ENCODE data around the gene GOSR1.
"Not testable (repeated sequence)": the region's sequence is repeated elsewhere in the genome, so short reads cannot be mapped to it uniquely, and the experiment has no call there.

Gene GOSR1

DNA sequence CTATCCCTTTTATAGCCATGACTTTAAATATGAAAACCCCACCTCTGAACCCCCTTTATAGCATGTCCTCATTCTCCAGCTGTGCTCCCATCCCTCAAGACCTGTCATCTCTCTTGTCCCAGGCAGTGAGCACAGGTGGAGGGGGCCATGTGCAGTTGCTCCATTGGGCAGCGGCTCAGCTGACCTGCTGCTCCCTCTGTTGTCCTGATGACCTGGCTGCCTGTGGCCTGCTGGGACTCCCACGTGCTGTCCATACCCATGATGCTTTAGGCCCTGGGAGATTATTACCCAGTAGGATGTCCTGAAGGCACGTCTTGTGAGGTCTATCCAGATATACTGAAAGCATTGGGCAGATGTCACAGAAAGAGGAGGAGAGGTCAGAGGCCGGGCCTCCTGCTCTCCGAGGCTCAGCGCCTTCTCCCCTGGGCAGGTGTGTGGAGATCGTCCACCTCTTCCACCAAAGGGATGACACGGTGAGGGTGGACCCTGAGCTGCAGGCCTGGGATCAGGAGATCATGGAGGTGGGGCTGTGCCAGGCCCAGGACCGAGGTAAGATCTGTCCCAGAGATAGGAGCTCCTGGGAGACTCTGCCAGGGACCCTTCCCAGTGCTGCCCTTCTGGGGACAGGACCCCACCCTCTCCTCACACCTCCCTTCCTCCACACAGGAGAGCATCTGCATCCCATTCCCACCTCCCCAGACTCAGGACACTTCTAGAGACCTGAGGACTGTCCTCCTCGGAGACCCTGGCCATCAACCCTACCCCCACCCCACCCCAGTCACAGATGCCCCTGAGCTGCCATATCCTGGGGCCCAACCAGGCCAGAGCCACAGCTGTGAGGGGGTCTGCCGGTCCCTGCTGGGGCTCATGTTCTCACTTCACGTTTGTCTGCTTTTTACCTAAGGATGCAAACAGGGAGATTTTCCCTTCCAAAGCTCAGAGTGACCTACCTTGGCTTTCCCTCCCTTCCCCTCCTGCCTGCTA lies 58.0 kb downstream of the GOSR1 start:
- in situ Hi-C loops (cut with MboI; ENCODE audit: low pct_unique_long_range_greater_than_20kb, low sequenced_read_pairs), result no loop called here
- no peak for DNase-seq

DNA sequence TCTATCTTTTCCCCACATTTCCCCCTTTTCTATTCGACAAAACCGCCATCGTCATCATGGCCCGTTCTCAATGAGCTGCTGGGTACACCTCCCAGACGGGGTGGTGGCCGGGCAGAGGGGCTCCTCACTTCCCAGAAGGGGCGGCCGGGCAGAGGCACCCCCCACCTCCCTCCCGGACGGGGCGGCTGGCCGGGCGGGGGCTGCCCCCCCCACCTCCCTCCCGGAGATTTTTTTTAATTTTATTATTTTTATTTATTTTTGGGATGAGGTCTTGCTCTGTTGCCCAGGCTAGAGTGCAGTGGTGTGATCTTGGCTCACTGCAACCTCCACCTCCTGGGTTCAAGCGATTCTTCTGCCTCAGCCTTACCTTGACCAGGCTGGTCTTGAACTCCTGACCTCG lies 59.6 kb downstream of the GOSR1 start:
- in situ Hi-C loops (cut with MboI; ENCODE audit: low pct_unique_long_range_greater_than_20kb, low sequenced_read_pairs); DNase-seq: not testable (repeated sequence)

DNA sequence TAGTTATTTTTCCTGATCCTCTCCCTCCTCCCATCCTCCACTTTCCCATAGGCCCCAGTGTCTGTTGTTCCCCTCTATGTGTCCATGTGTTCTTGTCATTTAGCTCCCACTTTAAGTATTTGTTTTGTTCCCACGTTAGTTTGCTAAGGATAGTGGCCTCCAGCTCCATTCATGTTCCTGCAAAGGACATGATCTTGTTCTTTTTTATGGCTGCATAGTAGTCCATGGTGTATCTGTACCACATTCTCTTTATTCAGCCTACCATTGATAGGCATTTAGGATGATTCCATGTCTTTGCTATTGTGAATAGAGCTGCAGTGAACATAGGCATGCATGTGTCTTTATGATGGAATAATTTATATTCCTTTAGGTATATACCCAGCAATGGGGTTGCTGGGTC lies 60.5 kb downstream of the GOSR1 start:
- DNase-seq; in situ Hi-C loops (cut with MboI; ENCODE audit: low pct_unique_long_range_greater_than_20kb, low sequenced_read_pairs): not testable (repeated sequence)

DNA sequence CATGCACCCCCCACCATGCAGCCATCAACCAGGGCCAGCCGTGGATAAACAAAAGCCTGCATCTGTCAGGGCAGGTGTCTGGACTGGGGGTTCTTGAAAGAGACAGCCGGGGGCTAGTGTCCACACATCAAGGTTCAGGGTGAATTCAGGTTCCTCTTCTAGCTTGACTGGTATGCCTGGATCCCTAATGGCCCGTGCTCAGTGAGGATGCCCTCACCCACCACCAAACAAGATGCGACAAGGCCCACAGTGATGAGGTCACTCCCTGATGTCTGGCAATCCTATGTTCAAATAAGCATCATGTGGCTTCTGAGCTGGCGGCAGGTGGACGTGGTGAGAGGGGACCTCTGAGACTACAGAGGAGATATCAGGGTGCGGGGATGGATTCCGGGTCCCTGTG lies 64.6 kb downstream of the GOSR1 start:
- in situ Hi-C loops (cut with MboI; ENCODE audit: low pct_unique_long_range_greater_than_20kb, low sequenced_read_pairs), result no loop called here
- no peak for DNase-seq

DNA sequence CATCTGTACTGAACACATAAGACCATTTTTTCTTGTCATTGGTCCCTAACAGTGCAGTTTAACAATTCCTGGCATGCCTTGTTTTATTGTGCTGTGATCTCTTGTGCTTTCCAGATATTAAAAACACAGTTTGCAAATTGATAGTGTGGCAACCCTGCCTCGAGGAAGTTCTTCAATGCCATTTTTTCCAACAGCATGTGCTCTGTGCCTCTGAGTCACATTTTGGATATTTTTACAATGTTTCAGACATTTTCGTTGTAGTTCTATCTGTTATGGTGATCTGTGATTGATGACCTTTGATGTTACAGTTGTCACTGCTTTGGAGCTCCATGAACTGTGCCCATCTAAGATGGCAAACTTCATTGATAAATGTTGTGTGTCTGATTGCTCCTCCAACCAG lies 66.2 kb downstream of the GOSR1 start:
- in situ Hi-C loops (cut with MboI; ENCODE audit: low pct_unique_long_range_greater_than_20kb, low sequenced_read_pairs), result no loop called here
- no peak for DNase-seq

DNA sequence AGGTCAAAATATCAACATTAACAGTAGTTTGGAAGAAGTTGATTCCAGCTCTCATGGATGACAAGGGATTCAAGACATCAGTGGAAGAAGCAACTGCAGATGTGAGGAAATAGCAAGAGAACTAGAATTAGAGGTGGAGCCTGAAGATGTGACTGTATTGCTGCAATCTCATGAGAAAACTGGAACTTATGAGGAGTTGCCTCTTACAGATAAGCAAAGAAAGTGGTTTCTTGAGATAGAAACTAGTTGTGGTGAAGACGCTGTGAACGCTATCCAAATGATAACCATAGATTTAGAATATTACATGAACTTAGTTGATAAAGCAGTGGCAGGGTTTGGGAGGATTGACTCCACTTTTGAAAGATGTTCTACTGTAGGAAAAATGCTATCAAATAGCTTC lies 67.8 kb downstream of the GOSR1 start:
- no peak for DNase-seq
- in situ Hi-C loops (cut with MboI; ENCODE audit: low pct_unique_long_range_greater_than_20kb, low sequenced_read_pairs), result no loop called here

DNA sequence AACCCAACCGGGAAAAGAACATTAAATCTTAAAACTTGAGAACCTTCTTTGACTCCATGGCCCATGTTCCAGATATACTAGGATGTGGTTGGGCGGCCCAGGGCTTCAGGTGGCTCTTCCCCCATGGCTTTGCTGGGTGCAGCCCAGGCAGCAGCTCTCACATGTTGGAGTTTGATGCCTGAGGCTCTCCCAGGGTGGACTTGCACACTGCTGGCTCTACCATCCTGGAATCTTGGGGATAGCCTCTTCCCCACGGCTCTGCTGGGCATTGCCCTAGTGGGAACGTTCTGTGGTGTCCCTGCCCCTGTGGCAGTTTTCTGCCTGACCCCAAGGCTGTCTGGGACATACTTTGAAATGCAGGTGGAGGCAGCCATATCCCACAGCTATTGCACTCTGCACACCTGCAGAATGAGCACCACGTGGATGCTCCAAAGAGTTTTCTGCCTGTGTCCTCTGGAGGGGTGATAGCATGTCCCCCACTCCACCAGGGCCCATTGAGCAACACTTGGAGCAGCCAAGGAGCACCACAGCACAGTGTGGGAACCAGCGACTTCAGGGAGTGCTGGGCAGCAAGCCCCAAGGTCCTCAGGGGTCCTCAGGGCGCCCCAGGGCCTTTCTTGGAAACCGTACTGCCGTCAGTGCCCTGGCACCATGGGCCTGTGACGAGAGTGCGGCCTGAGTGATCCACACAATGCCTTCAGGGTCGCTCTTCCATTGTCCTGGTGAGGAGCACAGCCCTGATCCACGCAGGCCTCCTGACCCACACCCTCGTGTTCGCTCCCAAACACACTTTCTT lies 70.8 kb downstream of the GOSR1 start:
- no peak for DNase-seq
- in situ Hi-C loops (cut with MboI; ENCODE audit: low pct_unique_long_range_greater_than_20kb, low sequenced_read_pairs), result no loop called here

DNA sequence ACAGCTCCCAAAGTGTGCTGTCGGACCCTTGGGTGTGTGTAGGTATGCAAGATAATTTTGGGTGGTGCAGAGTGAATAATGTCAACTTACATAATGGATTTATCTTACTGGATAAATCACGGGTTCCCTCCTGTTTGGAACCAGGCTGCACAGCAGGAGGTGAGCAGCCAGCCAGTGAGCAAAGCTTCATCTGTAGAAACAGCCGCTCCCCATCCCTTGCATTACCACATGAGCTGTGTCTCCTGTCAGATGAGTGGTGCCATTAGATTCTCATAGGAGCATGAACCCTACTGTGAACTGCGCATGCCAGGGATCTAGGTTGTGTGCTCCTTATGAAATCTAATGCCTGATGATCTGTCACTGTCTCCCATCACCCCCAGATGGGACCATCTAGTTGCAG lies 72.0 kb downstream of the GOSR1 start:
- DNase-seq; in situ Hi-C loops (cut with MboI; ENCODE audit: low pct_unique_long_range_greater_than_20kb, low sequenced_read_pairs): not testable (repeated sequence)

DNA sequence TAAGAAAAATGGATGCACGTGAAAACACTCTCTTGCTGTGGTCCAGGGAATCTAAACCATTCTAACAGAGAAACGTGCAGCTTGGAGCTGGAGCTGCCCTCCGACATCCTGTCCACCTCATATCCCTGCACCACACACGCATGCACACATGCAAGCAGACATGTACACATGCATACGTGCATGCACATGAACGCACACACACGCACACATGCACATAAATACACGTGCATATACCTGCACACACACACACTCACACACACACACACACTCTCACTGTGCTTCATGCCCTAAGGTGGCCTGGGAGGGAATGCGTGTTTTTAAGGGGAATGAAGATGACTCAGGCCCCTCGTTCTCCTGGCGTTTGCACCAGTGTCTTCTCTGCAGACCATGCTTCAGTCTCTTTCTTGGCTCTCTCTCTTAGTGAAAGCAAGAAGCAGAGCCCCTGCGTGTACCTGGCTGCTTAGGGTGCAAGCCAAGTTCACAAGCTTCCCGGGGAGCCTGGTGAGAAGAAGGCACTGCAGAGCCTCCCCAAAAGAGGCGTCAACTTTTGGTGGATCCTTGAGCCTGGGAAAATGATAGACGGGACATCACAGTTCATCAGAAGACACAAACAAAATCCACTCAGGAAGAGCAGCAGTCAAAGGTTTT lies 72.8 kb downstream of the GOSR1 start:
- in situ Hi-C loops (cut with MboI; ENCODE audit: low pct_unique_long_range_greater_than_20kb, low sequenced_read_pairs), result no loop called here
- DNase-seq, result no peak

DNA sequence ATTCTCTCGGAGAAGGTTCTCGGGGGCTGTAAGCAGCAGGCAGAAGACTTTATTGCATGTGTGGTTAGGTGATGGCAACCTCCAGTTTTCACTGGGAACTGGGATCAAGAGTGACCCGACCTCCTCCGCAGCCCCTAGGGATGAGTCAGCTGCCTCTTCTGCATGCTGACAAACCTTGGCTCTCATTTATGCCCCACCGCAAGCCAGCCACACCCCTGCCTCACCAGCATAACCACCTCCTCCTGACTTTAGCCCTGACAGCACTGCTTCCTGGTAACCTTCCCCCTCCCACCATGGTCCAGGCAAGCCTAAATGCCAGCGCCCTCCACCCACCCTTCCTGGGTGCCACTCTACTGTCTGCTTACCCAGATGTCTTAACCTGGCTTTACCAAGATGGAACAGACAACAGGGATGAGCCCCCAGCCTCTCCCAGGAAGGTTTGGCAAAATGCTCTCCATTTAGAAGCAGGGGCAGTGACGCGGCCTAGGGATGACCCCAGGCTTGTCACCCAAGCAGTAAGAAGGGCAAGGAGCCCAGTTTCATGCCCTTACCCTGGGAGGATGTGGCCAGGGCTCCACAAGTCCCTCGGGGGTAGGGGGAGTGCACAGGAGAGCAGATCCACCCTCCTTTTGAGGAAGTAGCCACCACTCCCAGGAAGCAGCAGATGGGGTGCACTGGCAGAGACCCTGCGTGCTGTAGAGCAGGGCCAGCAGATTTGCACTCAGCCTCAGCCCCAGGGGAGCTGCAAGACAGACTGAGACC lies 73.5 kb downstream of the GOSR1 start:
- peak; percentile 83 for DNase-seq
- in situ Hi-C loops (cut with MboI; ENCODE audit: low pct_unique_long_range_greater_than_20kb, low sequenced_read_pairs), result no loop called here

DNA sequence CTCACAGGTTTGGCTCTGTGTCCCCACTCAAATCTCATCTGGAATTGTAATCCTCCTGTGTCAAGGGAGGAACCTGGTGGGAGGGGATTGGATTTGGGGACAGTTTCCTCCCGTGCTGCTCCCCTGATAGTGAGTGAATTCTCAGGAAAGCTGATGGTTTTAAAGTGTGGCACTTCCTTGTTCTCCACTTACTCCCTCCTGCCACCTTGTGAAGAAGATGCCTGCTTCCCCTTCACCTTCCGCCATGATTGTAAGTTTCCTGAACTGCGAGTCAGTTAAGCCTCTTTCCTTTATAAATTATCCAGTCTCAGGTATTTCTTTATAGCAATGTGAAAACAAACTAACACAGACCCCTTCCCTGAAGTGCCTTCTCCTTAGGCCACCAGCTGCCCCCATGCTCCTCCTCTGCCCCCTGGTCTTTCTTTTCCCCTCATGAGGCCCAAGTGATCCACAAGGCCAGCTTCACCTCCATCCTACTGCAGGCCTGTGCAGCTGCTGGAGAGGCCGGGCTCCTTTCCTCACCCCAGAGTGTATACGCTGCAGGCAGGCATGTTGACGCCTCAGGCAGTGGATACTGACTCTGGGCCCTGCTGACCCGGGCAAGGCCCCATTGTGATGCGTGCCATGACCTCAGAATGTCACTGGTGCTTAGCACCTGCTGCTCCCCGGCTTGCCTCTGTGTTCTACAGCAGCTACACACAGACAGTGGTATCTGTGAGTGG lies 74.2 kb downstream of the GOSR1 start:
- in situ Hi-C loops (cut with MboI; ENCODE audit: low pct_unique_long_range_greater_than_20kb, low sequenced_read_pairs), result not testable (repeated sequence)
- peak; percentile 49 for DNase-seq

DNA sequence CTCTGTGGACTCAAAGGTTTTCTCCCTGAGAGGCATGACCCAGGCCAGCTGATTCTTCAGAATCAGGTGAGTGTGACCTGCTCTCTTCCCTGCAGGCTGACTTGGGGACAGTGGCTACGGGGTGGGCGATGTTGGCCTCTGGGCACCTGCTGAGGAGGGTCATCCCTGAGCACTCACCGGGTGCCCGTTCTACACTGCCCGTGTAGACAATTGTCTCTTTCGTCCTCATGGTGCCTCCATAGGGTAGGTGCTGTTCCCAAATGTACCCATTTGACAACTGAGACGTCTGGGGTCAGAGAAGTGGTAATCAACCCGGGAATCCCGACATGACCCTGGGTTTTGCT lies 74.8 kb downstream of the GOSR1 start:
- DNase-seq, result no peak
- in situ Hi-C loops (cut with MboI; ENCODE audit: low pct_unique_long_range_greater_than_20kb, low sequenced_read_pairs), result no loop called here

DNA sequence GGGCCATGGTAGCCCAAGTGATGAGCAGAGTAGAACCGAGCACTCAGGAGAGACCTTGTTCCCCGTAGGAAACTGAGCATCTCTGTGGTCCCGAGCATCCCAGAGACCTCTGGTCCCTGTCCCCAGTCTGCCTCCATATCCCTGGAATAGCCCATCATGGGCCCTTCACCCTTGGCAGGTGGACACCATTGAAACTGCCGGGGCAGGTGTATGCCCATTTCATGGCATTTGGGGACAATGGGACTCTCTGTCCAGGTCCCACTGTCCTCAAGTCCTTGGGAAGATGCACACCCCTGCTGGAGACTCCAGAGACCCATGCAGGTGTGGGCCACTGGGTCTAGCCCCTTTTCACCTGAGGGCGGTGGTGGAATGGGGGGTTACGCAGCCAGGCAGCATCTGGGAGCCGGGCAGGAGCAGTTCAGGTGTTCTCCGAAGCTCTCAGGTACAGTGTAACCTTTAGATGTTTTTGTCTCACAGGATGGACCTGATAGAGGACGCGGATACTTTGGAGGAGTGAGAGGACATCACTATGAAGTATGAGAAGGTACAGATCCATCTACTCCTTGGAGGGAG lies 75.9 kb downstream of the GOSR1 start:
- in situ Hi-C loops (cut with MboI; ENCODE audit: low pct_unique_long_range_greater_than_20kb, low sequenced_read_pairs), result no loop called here

DNA sequence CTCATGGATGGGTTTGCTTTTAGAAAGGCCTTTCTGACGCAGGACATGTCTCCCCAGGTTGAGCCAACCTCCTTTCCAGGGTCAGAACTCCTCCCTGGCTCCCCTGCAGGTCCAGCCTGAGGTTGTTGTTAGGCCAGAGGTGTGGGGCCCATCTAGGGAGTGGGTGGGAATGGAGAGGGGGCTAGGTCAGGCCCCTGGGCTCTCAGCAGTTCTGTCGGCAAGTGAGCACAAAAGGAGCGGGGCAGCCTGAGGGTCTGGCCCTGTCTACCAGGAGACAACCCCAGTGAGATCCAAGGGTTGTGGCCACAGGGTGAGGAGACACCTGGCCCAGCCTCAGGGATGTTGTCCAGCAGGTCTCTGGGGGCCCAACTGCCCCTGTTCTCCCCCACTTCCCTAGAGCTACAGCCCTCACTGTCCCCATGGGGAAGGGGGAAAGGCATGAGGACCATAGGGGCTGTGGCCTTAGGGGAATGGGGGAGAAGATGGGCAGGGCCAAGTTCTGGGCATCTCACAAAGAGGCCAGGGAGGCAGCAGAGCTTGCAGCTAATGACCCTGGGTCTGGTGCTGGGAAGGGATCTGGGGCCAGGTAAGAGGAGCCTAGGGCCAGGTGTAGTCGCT lies 76.7 kb downstream of the GOSR1 start:
- DNase-seq; in situ Hi-C loops (cut with MboI; ENCODE audit: low pct_unique_long_range_greater_than_20kb, low sequenced_read_pairs): not testable (repeated sequence)

More for the DNA sequence above, 75.9 kb downstream of the GOSR1 start:
- no peak for DNase-seq

DNA sequence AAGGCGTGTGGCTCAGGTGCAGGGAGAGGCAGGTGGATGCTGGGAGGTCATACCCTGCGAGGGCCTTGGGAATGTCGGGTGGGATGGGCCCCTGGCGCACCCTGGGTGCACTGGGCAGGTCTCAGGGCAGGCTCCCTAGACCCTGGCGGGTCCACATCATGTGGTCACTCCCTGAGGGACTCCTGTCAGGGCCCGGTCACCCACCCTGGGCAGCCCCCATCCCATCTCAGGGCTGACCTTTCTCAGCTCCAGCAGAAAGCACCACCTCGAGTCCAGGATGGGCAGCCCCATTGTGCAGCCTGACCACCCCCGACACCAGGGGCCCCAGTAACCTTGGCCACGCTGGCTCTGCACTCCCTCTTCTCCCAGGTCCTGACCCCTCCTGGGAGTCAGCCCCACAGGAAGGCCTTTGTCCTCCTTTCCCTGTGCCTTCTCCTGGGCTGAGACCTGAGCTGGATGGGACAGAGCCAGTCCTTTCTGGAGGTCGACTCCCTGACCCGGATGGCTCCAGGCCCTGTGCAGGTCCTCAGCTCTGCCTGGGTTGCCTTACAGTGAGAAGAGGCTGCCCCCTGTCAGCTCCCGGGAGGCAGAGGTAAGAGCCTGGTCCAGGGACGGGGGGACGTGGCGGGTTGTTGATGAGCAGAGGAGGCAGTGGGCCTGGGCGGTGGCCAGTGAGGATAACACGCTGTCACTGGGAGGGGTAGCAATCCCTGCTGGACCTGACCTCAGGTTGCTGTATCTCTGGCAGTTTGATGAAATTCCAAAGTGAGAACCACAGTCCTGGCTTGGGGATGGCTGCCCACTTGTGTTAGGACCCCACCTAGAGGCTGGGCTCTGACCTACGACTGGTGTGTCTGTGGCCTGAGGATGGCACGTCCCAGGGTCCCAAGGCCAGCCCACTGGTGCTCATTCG lies 77.9 kb downstream of the GOSR1 start:
- DNase-seq, result no peak
- in situ Hi-C loops (cut with MboI; ENCODE audit: low pct_unique_long_range_greater_than_20kb, low sequenced_read_pairs), result no loop called here

DNA sequence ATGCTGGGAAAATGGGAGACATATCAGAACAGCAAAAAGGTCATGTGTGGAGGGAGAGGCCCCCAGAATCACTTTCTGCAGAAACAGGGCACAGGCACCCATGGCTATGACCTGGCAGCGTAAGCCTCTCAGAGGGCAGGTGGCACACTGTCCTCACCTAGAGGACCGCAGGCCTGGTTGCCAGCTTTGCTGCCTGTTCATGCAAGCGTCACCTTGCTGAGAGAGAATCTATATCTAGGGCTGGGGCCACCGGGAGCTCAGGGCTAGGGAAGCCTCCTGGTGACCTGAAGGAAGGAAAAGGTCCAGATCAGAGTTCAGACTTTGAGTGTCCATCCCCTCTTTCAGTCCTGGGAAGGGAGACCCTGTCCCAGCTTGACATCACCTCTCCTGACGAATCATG lies 78.7 kb downstream of the GOSR1 start:
- no peak for DNase-seq
- in situ Hi-C loops (cut with MboI; ENCODE audit: low pct_unique_long_range_greater_than_20kb, low sequenced_read_pairs), result no loop called here

Measured in KBM-7 (cell line).